ENCODE results near the gene C2orf76.
"Not testable (repeated sequence)": the region's sequence is repeated elsewhere in the genome, so short reads cannot be mapped to it uniquely, and the experiment has no call there.

C2orf76 gene

GRCh38 chr2:119293254-119293653, 73.4 kb downstream of the C2orf76 start:
- DNase-seq: no peak

- DNase-seq: no peak
These were observed 74.4 kb downstream of the C2orf76 start for GRCh38 chr2:119292226-119292625.

GRCh38 chr2:119291588-119292167, 75.0 kb downstream of the C2orf76 start:
- no peak for DNase-seq

GRCh38 chr2:119290859-119291587, 75.6 kb downstream of the C2orf76 start:
- peak; percentile 58 for DNase-seq

GRCh38 chr2:119289642-119290041, 77.0 kb downstream of the C2orf76 start:
- DNase-seq: no peak

- no peak for DNase-seq
These were observed 77.5 kb downstream of the C2orf76 start for GRCh38 chr2:119289093-119289492.

- no peak for DNase-seq
These were observed 78.1 kb downstream of the C2orf76 start for GRCh38 chr2:119288576-119288975.

- DNase-seq: no peak
These were observed 80.0 kb downstream of the C2orf76 start for GRCh38 chr2:119286661-119287060.

GRCh38 chr2:119283873-119284331, 82.7 kb downstream of the C2orf76 start:
- DNase-seq: no peak

- DNase-seq: peak; percentile 51
These were observed 83.6 kb downstream of the C2orf76 start for GRCh38 chr2:119282996-119283511.

GRCh38 chr2:119282146-119282995, 84.3 kb downstream of the C2orf76 start:
- no peak for DNase-seq

- DNase-seq: no peak
These were observed 86.0 kb downstream of the C2orf76 start for GRCh38 chr2:119280680-119281079.

GRCh38 chr2:119279666-119280065, 87.0 kb downstream of the C2orf76 start:
- DNase-seq: no peak

- no peak for DNase-seq
These were observed 87.7 kb downstream of the C2orf76 start for GRCh38 chr2:119278946-119279345.

GRCh38 chr2:119278385-119278784, 88.2 kb downstream of the C2orf76 start:
- DNase-seq: not testable (repeated sequence)

GRCh38 chr2:119276864-119277263, 89.8 kb downstream of the C2orf76 start:
- no peak for DNase-seq

- no peak for DNase-seq
These were observed 99.0 kb downstream of the C2orf76 start for GRCh38 chr2:119267604-119268003.

- DNase-seq: no peak
These were observed 100.5 kb downstream of the C2orf76 start for GRCh38 chr2:119266091-119266589.

- DNase-seq: no peak
These were observed 101.0 kb downstream of the C2orf76 start for GRCh38 chr2:119265693-119266066.

- peak; percentile 16 for DNase-seq
These were observed 101.6 kb downstream of the C2orf76 start for GRCh38 chr2:119264781-119265692.

- no peak for DNase-seq
These were observed 103.0 kb downstream of the C2orf76 start for GRCh38 chr2:119263656-119264055.

GRCh38 chr2:119263025-119263424, 103.6 kb downstream of the C2orf76 start:
- DNase-seq: no peak
